Adrenal gland (tissue), 5 donors: ENCODE data around the gene PRDM16.

Experiments
- CTCF ChIP-seq, 6 experiments: fragments of 450-650 bp in 4 of 6; fragments of 200-600 bp in 2 of 6; sonication (generic) in 1 of 6; IDR thresholded peaks; 1 replicate in 5 of 6; 2 replicates in 1 of 6; pipeline versions ENCODE4 v1.5.1 to v1.8.0; 2016 to 2021; ENCODE audit warnings: antibody characterized with exemption in 6 of 6, mild to moderate bottlenecking in 2 of 6, moderate library complexity in 1 of 6
- POLR2A ChIP-seq, 2 donors: fragments of 450-650 bp; IDR thresholded peaks; one replicate each; pipeline ENCODE4 v1.6.1; 2017; ENCODE audit warnings: antibody characterized with exemption in 2 of 2, mild to moderate bottlenecking in 2 of 2, moderate library complexity in 1 of 2
- donor health status: DM: no; HTN: no; CAD: no.

DNA sequence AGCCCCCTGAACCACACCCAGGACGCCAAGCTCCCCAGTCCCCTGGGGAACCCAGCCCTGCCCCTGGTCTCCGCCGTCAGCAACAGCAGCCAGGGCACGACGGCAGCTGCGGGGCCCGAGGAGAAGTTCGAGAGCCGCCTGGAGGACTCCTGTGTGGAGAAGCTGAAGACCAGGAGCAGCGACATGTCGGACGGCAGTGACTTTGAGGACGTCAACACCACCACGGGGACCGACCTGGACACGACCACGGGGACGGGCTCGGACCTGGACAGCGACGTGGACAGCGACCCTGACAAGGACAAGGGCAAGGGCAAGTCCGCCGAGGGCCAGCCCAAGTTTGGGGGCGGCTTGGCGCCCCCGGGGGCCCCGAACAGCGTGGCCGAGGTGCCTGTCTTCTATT lies 342.8 kb downstream of the PRDM16 start:
- TF ChIP-seq CTCF (IDR thresholded peaks at IDR 0.05) (no peak), POLR2A (IDR thresholded peaks at IDR 0.05) (no peak)
